HG02870 (cell line): ENCODE data around the gene ABCD3.

ENCODE experiments used
- ATAC-seq: cut with Tn5 transposase; IDR thresholded peaks from one replicate; pipeline ENCODE4 v1.9.1; 2021; ENCODE audit warnings: mild to moderate bottlenecking, moderate library complexity; ENCODE audit not compliant: unreplicated experiment

The ABCD3 gene

DNA sequence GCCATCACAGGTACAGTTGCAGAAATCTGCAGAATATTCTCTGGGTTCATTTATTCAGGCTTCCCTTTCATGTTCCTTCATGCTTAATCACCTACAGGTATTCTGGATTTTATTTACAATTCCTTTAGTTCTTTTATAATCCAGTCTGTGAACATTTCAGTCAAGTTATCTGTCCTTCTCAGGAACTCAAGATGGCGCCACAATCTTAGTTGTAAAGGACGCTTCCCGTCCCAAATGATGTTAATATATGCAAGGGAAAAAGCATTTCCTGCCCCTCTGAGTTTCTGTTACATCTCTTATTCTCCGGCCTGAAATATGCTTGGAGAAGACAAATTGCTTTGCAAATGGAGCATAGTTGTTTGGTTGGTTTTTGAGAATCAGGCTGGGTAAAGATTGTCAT, 104.1 kb downstream of the ABCD3 start:
- ATAC-seq = no peak

- no peak for ATAC-seq
These were observed 106.3 kb downstream of the ABCD3 start for GRCh38 chr1:94524531-94524930.

GRCh38 chr1:94526152-94526980, 108.2 kb downstream of the ABCD3 start:
- no peak for ATAC-seq

DNA sequence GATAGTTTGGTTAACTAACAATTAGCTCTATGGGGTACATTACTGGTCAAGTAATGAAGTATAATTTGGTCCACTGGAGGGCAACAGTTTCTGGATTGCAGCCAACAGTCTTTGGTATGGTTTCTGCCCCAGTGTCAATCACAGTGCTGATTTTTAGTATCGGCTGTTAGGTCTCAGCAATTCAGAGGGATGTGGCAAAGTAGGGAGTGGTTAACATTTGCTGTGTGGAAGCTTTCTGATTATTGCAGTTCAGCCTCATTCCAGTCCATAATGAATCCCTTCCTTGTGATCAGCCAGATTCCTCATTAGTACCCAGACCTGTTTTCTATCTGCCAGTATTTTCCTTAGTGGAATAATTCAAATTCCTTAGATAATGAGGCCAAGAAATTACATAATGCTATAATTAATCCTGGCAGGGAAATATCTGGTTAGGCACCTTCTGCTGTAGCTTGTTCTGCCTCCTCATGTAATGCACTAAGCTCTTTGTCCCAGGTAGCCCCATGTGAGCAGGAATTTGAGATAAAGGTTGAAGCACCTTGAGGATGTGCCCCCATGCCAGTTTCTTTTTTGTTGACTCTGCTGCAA, 109.3 kb downstream of the ABCD3 start:
- no peak for ATAC-seq

DNA sequence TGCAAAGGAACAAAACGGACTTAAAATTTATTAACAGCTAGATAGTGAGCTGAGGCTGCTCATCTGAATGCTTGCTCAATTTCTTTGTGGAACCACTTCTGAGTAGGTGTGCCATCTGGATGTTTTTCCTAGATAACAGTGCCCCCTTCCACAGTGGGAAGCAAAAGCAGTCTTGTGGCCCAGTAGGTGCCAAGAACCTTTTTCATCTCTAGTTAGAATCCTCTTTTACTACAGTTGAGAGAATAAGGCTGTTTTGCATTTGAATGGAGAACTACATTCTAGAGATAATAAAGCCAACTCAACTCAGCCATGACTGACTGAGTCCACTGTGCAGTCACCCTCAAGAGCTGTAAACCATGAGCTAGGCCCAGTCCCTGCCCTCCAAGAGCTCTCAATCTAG, 110.1 kb downstream of the ABCD3 start:
- no peak for ATAC-seq

GRCh38 chr1:94528826-94529225, 110.6 kb downstream of the ABCD3 start:
- no peak for ATAC-seq

DNA sequence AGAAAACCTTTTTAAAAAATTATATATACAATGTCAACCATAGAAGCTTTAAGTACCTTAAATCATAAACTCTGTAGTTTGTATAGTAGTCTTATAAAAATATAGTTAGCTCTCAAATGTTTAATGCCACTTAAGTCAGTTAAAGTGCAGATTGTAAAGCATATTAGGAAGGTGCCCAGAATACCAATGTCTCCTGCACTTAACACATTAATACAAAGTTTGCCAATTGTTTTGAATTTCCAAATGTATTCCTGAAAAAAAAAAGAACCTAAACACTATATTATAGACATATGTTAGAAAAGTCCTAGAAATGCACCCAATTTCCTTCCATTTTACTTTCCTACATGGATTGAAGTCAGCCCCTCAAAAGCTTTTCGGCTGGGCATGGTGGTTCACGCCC, 111.2 kb downstream of the ABCD3 start:
- no peak for ATAC-seq

GRCh38 chr1:94530373-94530878, 112.2 kb downstream of the ABCD3 start:
- ATAC-seq = no peak

GRCh38 chr1:94531664-94532063, 113.5 kb downstream of the ABCD3 start:
- ATAC-seq = no peak

DNA sequence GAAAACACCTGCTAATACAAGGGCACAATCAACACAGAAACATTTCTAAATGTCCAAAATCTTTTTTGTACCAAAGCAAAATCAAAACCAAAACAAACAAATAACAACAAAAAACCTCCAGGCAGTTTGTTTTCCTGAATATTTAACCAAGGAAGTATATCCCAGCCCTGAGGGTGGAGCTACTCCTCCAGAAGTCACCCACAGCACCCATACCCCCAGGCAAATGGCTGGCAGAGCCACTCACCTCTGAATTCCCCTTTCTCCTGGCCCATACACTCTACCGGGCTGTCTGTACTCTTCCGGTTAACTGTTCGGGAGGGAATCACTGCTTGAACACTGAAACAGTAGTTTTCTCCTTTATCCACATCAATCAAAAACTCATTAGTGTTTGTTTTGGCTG, 113.9 kb downstream of the ABCD3 start:
- ATAC-seq = no peak

DNA sequence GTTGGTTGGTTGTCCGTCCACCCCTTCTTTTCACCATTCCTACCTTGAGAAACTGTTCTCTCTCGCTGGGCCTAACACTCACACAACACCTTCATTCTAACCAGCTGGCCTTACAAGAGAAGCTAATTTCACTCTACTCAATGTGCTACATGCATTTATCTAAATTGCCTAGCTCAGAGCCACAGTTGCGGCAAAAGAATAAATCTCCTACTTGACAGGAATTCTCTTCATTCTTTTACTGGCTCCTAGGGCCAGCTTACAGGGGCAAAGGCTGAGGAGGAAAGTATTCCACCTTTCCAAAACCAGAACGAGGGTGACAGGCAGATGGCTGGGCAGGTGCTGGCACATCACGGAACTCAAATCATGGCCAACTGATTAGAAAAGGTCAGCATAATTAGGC, 116.9 kb downstream of the ABCD3 start:
- ATAC-seq = no peak

DNA sequence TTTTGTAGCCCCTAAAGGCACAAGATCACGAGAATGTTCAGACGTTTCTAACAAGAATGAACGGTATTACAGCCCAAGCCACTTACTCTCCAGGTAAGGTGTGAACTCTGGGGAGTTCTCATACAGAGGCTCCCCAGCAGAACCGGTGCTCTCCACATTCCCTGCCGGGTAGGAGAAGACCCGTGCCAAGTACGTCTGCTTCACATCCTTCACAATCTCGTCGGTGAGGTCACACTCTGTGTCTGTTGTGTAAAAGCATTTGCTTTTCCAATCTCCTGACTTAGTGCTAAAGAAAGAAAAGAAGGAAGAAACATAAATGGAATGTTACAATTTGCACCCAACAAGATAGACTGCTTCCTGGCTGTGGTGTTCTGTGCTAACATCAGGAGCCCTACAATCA, 117.7 kb downstream of the ABCD3 start:
- no peak for ATAC-seq

DNA sequence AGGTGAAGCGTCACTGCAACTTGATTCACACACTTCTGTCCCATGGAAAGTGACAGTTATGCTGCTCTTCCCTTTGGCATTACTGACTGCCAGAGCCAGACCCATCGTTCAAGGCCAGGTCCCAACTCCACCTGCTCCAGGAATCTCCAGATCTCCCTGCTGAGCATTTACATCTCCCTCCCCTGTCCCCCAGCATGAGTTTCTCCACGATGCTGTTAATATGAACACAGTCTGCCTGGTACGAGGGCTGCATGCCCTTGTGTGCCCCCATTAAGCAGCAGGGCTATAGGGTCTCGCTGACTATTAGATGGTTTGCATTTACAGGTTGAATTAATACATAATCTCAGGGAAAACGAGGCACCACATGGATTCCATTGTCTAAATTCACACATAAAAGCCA, 119.1 kb downstream of the ABCD3 start:
- ATAC-seq = no peak

- no peak for ATAC-seq
These were observed 120.1 kb downstream of the ABCD3 start for GRCh38 chr1:94538243-94538827.

DNA sequence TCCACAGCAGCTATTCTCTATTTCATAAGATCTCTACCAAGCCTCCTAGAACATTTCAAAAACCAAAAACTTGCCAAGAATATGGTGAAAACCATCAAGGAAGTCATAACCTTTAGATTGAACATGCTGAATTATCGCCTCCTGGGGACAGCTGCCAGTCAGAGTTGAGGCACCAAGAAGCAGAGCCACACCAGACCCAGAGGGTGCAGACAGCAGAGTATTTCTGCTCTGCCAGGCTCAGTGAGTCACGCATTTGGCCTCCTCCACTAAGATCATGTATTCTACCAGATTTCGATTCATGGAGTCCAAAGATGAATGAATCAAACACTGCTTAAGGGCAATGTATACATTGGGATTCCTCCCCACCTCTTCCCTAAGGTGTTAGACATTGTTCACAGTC, 121.3 kb downstream of the ABCD3 start:
- no peak for ATAC-seq

GRCh38 chr1:94540440-94541245, 122.5 kb downstream of the ABCD3 start:
- no peak for ATAC-seq

GRCh38 chr1:94541246-94542087, 123.3 kb downstream of the ABCD3 start, which contains the start of gene F3:
TSS of gene F3 (minus strand) at chr1:94541759. CDS start at chr1:94541636, 123 bp downstream.
- peak; percentile 92 for ATAC-seq

DNA sequence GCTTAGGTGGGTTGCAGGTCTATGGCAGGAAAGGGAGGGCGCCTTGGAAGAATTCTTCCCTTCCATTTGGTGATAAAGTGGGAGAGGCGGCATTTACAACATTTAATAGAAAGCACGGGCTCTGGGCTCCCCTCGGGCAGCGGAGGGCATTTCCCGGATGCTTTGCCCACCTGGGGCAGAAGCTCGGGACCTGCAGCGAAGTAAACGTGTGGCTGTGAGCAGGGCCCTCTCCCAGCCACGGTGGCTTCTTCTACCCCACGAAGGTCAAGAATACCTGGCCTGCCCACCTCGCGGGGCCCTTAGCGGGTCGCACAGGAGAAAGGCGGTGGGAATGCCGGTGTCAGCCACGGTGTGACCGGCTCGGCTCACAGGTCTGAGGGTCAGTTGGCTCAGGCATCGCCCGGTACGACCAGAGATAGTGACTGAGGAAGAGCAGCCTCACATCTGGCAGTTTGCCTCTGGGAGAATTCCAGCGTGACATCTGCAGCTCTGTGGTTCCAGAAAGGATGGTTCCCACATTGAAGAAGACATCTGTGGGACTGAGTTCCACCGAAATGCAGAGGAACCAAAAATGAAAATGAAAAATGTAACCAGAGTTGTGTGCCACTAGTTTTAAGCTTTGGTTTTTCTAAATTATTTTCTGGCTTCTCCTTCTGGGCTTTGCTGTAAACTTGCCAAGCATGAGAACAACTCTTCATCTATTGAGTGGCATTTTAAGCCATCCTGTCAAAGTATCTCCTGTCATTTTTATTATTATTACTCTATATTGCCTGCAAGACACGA, 124.1 kb downstream of the ABCD3 start:
- ATAC-seq = peak; percentile 29

DNA sequence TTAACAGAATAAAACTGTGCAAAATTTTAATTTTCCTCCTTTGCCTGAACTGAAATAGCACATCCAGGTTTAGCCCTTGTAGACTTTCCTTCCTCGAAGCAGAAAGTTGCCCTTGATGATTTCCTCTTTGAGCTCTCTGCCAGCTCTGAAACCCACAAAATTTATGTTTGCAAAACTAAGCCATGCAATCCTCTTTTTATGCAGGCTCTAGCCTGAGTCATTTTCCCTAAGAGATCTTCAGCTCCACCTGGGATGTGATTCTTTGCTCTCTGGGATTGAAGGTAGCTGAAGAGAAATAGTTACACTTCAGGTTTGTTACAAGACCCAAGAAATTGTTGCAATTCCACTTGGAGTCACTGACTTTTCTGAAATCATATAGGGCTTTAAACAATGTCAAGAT, 124.8 kb downstream of the ABCD3 start:
- ATAC-seq = no peak
